T-helper 2 cell treated with Interferon-gamma antibody and Interleukin-4, amounts not matched to agents 100 ng/mL and 5 ng/mL, for 36 hours (primary cell): ENCODE data around the gene ZNF236. TPM values are rescaled to one million over a fixed set of nuclear protein-coding genes. Genes with fewer than 3 reads are reported as not detected.
"Not testable (repeated sequence)": the region's sequence is repeated elsewhere in the genome, so short reads cannot be mapped to it uniquely, and the experiment has no call there.

Experiments
- intact Hi-C: fragments of 100-400 bp; cut with micrococcal nuclease; formaldehyde crosslinking; loops from one replicate; pipeline ENCODE4 v1.15.1; 2023
- total RNA-seq: library from RNA; stranded (reverse); gene quantifications from 2 replicates; pipeline ENCODE4 v1.2.3, GENCODE V29; 2022

Gene ZNF236
- total RNA-seq: 21.3 and 23.2 TPM in 2 replicates

DNA sequence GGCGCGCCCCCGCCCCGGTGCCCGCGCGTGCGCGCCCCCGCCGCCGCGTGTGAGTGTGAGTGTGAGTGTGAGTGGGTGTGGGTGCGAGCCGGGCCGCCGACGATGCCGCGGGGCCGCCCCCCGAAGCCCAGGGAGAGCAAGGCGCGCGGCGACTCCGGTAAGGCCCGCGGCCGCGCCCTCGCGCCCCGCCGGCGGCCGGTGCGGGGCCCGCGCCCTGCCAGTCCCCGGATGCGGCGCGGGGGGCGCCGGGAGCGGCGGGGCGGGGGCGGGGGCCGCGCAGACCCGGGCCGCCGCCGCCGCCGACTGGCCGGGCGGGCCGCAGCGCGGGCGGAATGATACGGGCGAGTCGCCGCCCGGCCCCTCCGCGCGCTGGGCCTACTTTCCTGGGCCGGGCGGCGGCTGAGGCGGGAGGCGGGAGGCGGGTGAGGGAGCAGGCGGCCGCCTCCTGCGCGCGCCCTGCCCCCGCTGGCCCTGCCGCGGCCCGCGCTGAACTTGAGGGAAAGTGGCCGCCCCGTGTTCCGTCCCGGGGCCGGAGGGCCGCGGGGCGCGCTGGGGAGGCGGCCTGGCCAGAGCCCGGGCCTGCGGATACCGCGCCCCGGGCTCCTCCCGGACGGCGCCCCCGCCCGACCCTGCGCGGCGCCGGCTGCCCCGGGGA is at the start of gene ZNF236:
TSS of gene ZNF236 (plus strand) at position 52 of the 655 bp plus-strand sequence. CDS start at position 103, 51 bp downstream.
- intact Hi-C loops: loop anchor here (1.0 to 5.0 kb wide), 6 partner anchors 37 to 1610 kb away; partner anchors contain the start of gene TSHZ1

DNA sequence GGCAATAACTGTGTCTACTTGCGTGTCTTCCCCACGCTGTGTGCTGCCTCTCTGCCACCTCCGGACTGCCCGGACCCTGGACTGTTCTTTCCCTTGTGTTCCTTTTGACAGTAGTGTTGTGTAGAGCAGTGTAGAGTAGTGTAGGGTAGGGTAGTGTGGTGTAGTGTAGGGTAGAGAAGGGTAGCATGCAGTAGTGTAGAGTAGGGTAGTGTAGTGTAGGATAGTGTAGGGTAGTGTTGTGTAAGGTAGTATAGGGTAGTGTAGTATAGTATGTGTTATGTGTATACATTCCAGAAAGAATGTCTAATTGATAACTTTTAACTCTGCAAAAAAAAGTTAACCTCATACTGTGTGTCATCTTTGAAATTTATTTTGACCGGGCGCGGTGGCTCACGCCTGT is 49.7 kb upstream of the ZNF236 start:
- intact Hi-C loops: no loop called here

DNA sequence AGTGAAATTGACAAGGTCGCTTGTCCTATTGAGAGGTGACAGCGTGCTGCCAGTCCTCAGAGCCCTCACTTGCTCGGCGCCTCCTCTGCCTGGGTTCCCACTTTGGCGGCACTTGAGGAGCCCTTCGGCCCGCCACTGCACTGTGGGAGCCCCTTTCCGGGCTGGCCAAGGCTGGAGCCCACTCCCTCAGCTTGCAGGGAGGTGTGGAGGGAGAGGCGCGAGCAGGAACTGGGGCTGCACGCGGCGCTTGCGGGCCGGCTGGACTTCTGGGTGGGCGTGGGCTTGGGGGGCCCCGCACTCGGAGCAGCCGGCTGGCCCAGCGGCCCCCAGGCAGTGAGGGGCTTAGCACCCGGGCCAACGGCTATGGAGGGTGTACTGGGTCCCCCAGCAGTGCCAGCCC is 45.3 kb upstream of the ZNF236 start:
- intact Hi-C loops: not testable (repeated sequence)

DNA sequence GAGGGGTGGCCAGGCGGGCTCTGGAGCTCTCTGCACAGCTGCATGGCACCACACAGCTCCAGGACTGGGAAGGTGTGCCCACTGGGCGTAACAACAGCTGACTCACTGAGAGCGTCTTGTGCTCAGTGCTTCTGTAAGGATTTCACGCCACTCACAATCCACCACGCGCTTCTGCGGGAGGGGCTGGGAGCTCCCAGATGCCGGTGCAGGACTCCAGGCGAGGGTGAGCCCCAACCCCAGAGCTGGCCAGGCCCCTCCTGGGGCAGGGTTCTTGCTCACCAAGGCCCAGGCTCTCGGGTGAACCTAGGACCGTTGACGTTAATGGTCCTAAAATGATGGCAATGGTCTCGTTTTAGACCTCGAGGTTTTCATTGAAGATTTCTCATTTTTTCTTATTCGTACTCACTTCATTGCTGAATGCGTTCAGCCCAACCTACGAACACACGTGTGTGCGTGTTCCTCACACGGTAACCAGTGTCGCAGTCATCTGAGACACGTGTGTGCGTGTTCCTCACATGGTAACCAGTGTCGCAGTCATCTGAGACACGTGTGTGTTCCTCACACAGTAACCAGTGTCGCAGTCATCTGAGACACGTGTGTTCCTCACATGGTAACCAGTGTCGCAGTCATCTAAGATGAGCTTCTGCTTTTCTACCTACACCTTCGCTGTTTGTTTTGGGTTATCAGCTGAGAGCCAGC is 38.4 kb upstream of the ZNF236 start:
- intact Hi-C loops: no loop called here

DNA sequence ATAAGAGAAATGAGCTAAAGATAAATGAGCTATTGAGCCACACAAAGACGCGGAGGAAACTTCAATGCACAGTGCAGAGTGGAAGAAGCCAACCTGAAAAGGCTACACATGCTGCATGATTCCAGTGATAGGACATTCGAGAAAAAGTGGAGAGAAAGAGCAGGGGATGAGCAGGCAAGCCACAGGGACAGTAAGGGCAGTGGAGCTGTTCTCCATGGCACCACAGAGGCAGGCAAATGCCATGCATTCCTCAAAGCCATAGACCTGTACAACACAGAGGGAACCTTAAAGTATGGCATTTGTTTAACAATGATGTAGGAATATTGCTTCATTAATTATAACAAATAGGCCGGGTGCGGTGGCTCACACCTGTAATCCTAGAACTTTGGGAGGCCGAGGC is 36.5 kb upstream of the ZNF236 start:
- intact Hi-C loops: no loop called here

DNA sequence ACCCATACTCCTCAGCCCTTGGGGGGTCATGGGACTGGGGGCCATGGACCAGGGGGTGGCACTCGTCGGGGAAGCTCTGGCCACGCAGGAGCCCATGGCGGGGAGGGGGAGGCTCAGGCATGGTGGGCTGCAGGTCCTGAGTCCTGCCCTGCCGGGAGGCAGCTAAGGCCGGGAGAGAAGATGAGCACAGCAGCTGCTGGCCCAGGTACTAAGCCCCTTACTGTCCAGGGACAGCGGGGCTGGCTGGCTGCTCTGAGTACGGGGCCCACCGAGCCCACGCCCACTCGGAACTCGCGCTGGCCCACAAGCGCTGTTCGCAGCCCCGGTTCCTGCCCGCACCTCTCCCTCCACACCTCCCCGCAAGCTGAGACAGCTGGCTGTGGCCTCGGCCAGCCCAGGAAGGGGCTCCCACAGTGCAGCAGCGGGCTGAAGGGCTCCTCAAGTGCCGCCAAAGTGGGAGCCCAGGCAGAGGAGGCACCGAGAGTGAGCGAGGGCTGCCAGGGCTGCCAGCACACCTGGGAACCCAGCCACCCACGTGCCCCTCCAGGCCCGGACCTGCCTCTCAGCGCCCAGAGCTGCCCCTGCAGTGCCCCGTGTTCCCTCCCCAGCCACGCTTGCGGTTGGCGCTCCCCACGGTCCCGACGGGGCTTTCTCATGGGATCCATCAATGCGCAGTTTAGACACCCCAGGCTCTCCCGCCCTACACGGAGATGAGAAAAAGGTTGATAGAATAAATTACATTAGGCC is 33.6 kb upstream of the ZNF236 start:
- intact Hi-C loops: no loop called here

DNA sequence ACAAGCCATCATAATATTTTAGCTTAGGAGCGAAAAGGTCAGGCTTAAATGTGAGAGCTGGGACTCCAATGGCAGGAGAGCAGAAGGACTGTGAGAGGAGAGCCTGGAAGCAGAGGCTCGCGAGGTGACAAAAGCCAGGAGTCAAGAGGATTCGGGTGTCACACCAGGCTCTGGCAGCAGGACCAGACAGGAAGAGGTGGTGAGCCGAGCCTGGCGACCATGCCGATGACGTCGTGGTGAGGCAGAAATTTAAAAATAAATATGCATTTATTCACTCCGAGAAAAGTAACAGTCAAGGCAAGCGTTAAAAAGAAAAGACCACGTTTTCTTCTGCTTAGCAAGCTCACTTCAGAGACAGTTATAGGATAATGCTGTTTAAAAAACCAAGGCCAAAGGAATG is 31.3 kb upstream of the ZNF236 start:
- intact Hi-C loops: no loop called here

DNA sequence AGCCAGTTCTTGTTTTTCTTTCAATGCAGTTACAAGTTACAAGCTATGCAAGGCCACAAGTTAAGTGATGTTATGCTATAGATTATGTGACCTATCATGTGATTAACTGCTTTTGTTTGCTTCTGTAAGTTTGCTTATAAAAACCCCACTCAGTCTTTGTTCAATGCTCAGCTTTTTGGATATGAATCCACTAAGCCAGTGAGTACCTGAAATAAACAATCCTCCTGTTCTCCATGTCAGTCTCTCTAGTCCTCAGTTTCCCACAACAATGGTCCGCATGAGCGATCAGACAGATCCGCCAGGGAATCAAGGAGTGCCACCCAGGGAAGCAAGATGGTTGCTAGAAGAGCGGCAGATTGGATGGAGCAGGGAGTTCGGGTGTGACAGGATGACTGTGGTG is 30.7 kb upstream of the ZNF236 start:
- intact Hi-C loops: no loop called here

DNA sequence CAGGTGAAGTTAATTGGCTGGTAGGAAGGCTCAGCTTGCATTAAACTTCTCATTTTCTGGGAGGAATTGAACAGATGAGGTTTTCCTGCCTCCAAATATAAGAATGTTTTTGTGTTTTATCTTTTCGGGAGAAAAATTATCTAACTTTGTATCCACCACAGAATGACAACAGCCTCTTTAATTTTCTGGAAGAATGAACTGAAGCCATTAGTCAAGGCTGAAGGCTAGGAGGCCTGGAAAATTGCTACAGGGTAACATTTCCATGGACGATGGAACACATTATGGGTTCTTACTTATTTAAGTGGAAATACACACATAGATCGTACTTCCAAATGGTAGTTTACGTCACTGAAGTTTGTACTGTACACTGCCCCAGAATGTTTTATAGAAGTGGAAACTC is 28.0 kb upstream of the ZNF236 start:
- intact Hi-C loops: no loop called here

DNA sequence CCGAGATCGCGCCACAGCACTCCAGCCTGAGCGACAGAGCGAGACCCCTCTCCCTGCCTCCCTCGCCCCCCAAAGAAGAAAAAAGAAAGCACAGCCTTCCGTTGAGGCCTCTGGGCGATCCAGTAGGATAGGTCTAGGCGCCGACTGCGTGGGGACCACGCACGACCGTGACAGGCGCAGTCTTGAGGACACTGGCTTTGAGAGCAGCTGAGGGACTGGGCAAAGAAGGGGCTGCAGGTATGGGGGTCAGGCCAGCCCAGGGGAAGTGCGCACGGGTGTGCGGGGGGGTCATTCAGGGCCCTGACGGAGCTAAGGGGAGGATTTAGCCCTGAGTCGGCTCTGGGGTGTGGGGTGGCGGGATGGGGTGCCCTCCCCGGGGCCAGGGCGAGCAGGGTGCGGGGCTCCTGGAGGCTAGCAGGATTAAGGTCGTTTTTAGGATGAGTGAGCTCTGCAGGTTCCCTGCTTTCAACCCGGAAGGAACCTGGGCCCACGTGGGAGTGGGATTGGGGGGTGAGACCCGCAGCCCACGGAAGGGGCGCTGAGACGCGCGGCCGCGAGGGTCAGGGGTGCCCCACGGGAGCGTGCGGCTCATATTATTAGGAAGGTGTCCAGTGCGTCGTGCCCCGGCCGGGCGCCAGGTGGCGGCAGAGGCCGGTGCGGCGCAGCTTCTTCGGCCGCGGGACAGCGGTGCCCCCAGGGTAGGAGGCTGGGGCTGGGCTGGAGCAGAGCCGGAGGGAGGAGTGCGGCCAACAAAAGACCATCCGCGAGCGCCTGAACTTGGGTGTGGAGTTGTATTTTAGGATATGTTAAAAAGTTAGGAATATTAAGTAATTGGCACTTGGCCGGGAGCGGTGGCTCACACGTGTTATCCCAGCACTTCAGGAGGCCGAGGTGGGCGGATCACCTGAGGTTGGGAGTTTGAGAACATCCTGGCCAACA is 20.5 kb upstream of the ZNF236 start:
- intact Hi-C loops: loop anchor here (2.0 to 5.0 kb wide), 6 partner anchors 19 to 405 kb away; no protein-coding TSS in a partner anchor

DNA sequence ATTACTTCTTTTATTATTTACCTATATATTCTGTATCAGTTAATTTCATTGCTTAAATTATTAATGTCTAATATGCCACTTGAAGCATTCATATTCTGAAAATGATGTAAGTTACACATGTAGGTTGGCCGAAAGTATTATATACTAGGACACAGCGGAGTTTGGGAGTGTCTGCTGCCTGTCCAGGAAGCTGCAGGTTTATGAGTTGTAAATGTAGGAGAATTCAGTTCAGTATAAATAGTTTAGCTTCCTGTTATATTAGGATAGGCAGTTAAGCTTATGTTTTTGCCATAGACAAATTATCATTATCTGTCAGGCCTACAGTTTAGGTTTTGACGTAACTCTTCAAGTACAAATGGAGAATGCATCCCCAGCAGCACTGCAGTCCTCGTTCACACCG is 18.9 kb upstream of the ZNF236 start:
- intact Hi-C loops: loop anchor here (1.0 to 5.0 kb wide), 7 partner anchors 17 to 406 kb away; no protein-coding TSS in a partner anchor

DNA sequence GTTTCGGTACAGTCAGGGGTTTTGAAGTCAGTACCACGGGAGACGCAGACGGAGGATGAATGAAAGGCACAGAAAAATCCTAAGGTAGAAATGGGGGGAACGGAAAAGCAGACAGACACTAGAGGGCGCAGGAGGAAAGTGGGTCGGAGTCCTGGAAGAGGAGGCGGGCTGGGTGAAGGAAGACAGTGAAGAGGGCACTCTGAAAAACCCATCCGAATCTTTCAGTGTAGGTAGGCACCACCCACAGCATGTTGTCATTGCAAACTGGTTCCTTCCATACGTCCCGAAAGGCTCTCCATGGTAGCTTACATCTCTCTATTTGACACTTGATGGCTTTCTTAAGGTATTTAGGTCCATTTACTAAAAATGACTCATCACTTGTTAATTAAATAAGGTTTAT is 18.5 kb upstream of the ZNF236 start:
- intact Hi-C loops: loop anchor here (1.0 to 5.0 kb wide), 7 partner anchors 17 to 407 kb away; no protein-coding TSS in a partner anchor

DNA sequence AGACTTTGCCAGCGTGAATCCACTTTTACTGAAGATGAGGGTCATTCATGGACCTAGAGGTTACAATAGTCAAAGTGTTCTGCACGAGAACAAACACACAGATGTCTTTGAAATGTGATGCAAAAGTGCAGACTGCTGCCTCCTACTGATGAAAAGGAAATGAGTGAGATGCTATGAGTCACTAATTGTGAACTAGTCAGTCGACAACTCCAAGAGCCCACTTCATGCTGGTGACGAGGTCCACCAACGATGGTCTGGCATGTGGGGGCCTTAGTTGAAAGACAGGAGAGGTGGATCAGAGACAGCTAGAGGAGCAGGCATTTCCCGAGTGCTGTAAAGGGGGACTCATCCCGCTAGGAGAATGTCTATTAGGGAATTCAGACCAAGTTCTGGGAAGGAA is 17.1 kb upstream of the ZNF236 start:
- intact Hi-C loops: no loop called here

DNA sequence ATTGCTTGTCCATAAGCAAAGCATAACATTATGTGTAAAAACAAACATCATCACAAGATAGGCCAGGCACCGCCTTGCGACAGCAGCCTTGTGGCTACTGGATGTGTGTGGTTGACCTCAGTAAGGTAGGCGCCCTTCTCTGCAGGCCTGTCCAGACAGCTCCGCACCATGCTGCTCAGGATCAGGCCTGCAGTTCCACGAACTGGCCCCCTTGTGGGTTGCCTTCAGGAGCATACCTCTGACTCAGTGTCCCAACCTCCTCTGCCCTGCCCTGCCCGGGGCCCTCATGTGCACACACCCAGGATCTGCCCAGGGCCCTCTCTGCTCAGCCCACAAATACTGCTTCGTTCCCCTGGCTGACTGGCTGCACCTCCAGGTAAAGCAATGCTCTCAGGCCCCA is 16.1 kb upstream of the ZNF236 start:
- intact Hi-C loops: no loop called here

DNA sequence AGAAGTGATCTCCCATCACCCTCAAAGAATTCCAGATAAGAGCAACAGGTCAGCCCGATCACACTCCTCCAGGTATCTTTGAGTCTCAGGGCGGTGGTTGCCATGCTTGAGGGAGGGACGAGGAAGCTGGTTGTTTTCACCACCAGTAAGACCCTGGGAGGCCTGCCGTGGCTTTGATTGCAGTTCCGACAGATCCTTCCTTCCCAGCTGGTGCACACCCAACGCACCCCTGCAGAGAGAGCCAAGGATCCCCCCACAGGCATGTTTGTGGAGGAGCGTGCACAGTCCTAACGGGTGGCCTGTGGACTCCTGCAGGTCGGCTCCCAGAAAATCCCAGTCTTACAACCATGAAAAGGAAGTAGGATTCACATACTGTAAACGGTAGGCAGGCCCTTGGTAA is 13.8 kb upstream of the ZNF236 start:
- intact Hi-C loops: no loop called here

DNA sequence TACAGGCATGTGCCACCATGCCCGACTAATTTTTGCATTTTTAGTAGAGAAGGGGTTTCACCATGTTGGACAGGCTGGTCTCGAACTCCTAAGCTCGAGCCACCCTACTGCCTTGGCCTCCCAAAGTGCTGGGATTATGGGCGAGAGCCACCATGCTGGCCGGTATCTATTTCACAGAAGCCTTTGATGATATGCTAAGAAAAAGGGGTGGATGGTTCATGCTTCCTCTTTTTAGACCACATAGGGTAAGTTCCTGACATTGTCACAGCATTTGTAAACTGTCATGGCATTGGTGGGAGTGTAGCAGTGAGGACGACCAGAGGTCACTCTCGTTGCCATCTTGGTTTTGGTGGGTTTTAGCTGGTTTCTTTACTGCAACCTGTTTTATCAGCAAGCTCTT is 10.8 kb upstream of the ZNF236 start:
- intact Hi-C loops: not testable (repeated sequence)

DNA sequence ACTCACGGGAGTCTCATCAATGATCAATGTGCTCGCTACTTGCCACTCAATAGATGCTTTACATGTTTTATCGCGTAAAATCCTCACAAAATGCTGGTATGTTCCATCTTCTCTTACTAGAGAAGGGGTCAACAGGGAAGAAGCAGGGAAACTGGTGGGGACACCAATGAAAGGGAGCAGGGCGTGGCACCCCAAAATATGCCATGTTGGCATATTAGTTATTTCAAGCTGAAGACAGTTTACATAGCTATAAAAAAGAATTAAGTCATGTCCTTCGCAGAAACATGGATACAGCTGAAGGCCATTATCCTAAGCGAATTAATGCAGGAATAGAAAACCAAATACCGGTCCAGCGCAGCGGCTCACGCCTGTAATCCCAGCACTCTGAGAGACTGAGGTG is 8.1 kb upstream of the ZNF236 start:
- intact Hi-C loops: no loop called here

DNA sequence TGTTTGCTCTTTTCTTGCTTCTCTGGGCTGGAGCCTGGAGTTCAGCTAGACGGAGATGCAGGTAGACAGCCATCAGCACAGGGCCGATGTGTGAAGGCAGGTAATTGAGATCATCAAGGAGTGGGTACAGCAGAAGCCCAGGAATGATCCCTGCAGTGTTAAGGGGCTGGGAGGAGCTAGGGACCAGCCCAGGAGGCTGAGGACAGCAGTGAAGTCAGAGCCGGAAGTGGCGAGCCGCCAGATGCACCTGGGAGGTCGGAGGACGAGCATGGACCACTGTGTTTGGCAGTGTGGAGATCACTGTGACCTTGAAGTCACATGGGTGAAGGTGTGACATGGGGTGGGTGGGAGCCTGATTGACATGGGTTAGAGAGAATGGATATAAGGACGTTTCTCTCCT is 6.2 kb upstream of the ZNF236 start:
- intact Hi-C loops: no loop called here

DNA sequence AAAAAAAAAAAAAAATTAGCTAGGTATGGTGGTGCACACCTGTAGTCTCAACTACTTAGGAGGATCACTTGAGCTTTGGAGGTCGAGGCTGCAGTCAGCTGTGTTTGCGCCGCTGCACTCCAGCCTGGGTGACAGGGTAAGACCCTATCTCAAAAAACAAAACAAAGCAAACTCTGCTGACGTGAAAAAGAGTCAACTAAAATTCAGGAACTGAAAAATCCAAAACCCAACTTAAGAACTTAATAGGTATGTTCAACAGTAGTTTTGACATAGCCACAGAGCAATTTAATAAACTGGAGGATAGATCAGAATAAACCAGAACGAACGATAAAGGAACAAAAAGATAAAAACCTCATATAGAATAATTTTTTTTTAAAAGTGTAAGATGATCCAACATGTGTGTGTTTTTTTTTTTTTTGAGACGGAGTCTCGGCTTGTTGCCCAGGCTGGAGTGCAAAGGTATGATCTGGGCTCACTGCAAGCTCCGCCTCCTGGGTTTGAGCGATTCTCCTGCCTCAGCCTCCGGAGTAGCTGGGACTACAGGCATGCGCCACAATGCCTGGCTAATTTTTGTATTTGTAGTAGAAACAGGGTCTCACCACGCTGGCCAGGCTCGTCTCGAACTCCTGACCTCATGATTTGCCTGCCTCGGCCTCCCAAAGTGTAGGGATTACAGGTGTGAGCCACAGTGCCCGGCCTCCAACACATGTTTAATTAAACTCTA is 4.3 kb upstream of the ZNF236 start:
- intact Hi-C loops: no loop called here

DNA sequence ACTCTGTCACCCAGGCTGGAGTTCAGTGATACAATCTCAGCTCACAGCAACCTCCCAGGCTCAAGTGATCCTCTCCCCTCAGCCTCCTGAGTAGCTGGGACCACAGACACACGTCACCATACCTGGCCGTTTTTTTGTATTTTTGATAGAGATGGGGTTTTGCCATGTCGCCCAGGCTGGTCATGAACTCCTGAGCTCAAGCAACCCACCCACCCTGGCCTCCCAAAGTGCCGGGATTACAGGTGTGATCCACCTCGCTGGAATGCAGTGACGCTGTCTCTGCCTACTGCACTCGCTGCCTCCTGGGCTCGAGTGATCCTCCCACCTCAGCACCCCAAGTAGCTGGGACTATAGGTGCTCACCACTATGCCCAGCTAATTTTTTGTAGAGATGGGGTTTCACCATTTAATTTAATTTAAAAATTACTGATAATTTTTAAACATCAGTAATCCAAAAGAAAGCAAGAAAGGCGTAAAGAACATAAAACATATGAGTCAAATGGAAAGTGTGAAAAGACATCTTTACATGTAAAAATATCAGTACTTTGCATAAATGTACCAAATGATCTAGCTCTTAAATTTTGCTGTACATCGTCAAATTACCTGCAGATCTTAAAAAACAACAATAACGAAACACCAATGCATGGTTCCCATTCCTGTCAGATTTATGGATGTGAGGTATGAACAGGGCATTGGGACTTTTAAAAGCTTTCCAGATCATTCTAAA is 2.8 kb upstream of the ZNF236 start:
- intact Hi-C loops: loop anchor here (2.0 to 5.0 kb wide), 4 partner anchors 17 to 1607 kb away; partner anchors contain the start of gene TSHZ1
